CD8-positive, alpha-beta memory T cell (primary cell): Measurements from ENCODE around the gene CDC14B. TPM values are rescaled to one million over a fixed set of nuclear protein-coding genes. Genes with fewer than 3 reads are reported as not detected.
"Not testable (repeated sequence)": the region's sequence is repeated elsewhere in the genome, so short reads cannot be mapped to it uniquely, and the experiment has no call there.

Source experiments
- CTCF ChIA-PET: fragments of 350-600 bp; sonication (Branson Sonifier 250); formaldehyde crosslinking; loops from one replicate; lab custom pipeline; 2021; ENCODE audit warnings: antibody characterized with exemption; lab: Charles Lee
- POLR2A ChIA-PET: fragments of 350-600 bp; sonication (Branson Sonifier 250); formaldehyde crosslinking; loops from one replicate; lab custom pipeline; 2021; ENCODE audit warnings: antibody characterized with exemption; lab: Charles Lee
- DNase-seq, 5 donors: peaks; one replicate each; pipeline versions ENCODE4 v3.0.0 to v3.0.0-alpha.2; 2020 to 2022; ENCODE audit warnings: mixed read lengths in 1 of 5
- H3K27ac ChIP-seq: one replicate; pipeline ENCODE4 v1.7.0; 2013; ENCODE audit warnings: low read depth, mild to moderate bottlenecking, low read length, moderate library complexity
- H3K27me3 ChIP-seq: 2 replicates; pipeline ENCODE4 v1.7.0; 2013; ENCODE audit warnings: low read length, mild to moderate bottlenecking; ENCODE audit not compliant: insufficient read depth, poor library complexity, severe bottlenecking
- H3K36me3 ChIP-seq: 2 replicates; pipeline ENCODE4 v1.7.0; 2013; ENCODE audit warnings: mild to moderate bottlenecking, low read length, moderate library complexity; ENCODE audit not compliant: insufficient read depth
- H3K4me1 ChIP-seq: 2 replicates; pipeline ENCODE4 v1.7.0; 2013; ENCODE audit warnings: mild to moderate bottlenecking, low read length, moderate library complexity; ENCODE audit not compliant: insufficient read depth
- H3K4me3 ChIP-seq: 2 replicates; pipeline ENCODE4 v1.7.0; 2013; ENCODE audit warnings: mild to moderate bottlenecking, low read length
- H3K9me3 ChIP-seq: 2 replicates; pipeline ENCODE4 v1.7.0; 2013; ENCODE audit warnings: mild to moderate bottlenecking, low read length
- H3K27ac Mint-ChIP-seq, 8 donors: one replicate each; pipeline ENCODE4 v1.8.0; 2020 to 2021; ENCODE audit warnings: mixed read lengths in 8 of 8, mild to moderate bottlenecking in 6 of 8, inconsistent platforms in 3 of 8, moderate library complexity in 3 of 8
- H3K27me3 Mint-ChIP-seq, 2 donors: one replicate each; pipeline ENCODE4 v1.8.0; 2020 to 2021; ENCODE audit warnings: mixed read lengths in 2 of 2, mild to moderate bottlenecking in 1 of 2, moderate library complexity in 1 of 2
- H3K36me3 Mint-ChIP-seq, 3 donors: one replicate each; pipeline ENCODE4 v1.8.0; 2020 to 2021; ENCODE audit warnings: mixed read lengths in 3 of 3, inconsistent platforms in 1 of 3, mild to moderate bottlenecking in 1 of 3
- H3K4me1 Mint-ChIP-seq, 3 donors: one replicate each; pipeline ENCODE4 v1.8.0; 2020 to 2021; ENCODE audit warnings: mixed read lengths in 3 of 3, inconsistent platforms in 1 of 3, mild to moderate bottlenecking in 1 of 3
- H3K4me3 Mint-ChIP-seq, 7 donors: one replicate each; pipeline ENCODE4 v1.8.0; 2020 to 2021; ENCODE audit warnings: mixed read lengths in 7 of 7, mild to moderate bottlenecking in 6 of 7, moderate library complexity in 4 of 7, inconsistent platforms in 2 of 7
- H3K9me3 Mint-ChIP-seq, 5 donors: one replicate each; pipeline ENCODE4 v1.8.0; 2020 to 2022; ENCODE audit warnings: mixed read lengths in 5 of 5, mild to moderate bottlenecking in 3 of 5, moderate library complexity in 2 of 5, inconsistent platforms in 1 of 5
- polyA plus RNA-seq: library from polyadenylated mRNA; unstranded; fragments of 300-500 nt; fragmentation: Illumina TruSeq; gene quantifications from one replicate; pipeline ENCODE4 v1.2.3, GENCODE V29; 2021
- total RNA-seq, 2 experiments: library from RNA; stranded (reverse); gene quantifications; one replicate each; pipeline ENCODE4 v1.2.3, GENCODE V29; 2021

CDC14B gene
- total and polyA plus RNA-seq, 3 experiments from 2014 or later, result 4.6 to 8.2 (median 6.3) TPM

DNA sequence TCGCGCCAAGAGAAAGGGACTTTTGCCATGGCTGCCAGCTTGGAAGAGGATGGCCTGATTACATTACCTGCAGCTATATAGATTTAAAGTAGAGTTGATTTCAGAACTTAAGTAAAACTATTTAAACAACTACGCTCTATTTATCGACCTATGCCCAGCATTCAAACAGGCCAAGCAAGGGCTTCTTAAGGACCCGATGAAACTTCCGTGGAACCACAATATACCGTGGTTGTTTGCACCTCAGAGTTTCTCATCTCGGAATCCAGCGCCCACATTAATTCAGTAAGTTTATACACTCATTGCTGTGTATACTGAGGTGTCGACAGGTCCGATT is 505 bp upstream of the CDC14B start:
- Mint-ChIP-seq H3K27ac (no peak overlapping the region), H3K4me1 (peaks cover 2 to 13% (median 12%) of the 10 kb centered on the region in 3 donors), H3K4me3 (peak overlapping the region; percentile 47 to 87 (median 72)), H3K27me3 (peaks cover 28 to 60% of the 10 kb centered on the region in 2 donors), H3K9me3 (no peaks in the 10 kb centered on the region), H3K36me3 (peaks cover 0 to 4% (median 0%) of the 10 kb centered on the region in 3 donors)
- H3K27me3 ChIP-seq, result peaks cover 21% of the 10 kb centered on the region
- ChIA-PET CTCF (no interaction called here), POLR2A (no interaction called here)
- H3K4me1 ChIP-seq, result no peaks in the 10 kb centered on the region
- no peak overlapping the region for H3K27ac ChIP-seq
- no peaks in the 10 kb centered on the region for H3K36me3 ChIP-seq
- no peaks in the 10 kb centered on the region for H3K9me3 ChIP-seq
- no peak overlapping the region for H3K4me3 ChIP-seq
- DNase-seq, result no peak

DNA sequence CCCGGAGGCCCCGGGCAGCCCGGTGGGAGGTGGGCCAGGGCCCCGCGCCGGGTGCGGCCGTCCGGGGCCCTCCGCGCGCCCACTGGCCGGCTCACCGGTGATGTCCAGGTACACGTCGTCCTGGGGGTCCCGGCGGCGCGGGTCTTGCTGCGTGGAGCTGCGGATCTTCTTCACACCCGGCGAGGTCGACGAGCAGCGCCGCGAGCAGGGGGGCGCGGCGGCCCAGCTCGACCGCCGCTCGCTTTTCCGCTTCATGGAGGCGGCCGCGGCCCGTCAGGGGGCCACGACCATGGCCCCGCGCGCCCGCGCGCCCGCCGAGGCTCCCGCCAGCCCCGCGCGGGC is 548 bp downstream of the CDC14B start:
- no peak overlapping the region for H3K4me3 Mint-ChIP-seq
- no peaks in the 10 kb centered on the region for H3K4me1 ChIP-seq
- H3K36me3 Mint-ChIP-seq, result peaks cover 0 to 4% (median 0%) of the 10 kb centered on the region in 3 donors
- H3K4me3 ChIP-seq, result no peak overlapping the region
- no peaks in the 10 kb centered on the region for H3K36me3 ChIP-seq
- peaks cover 2 to 13% (median 12%) of the 10 kb centered on the region in 3 donors for H3K4me1 Mint-ChIP-seq
- no peak overlapping the region for H3K27ac Mint-ChIP-seq
- ChIA-PET POLR2A (interaction anchor here (0.8 kb wide), 1 partner anchor 160 kb away, joined by 3 read pairs; no protein-coding TSS in a partner anchor), CTCF (no interaction called here)
- H3K27me3 Mint-ChIP-seq, result peaks cover 28 to 66% of the 10 kb centered on the region in 2 donors
- H3K27ac ChIP-seq, result no peak overlapping the region
- H3K27me3 ChIP-seq, result peaks cover 21% of the 10 kb centered on the region
- no peaks in the 10 kb centered on the region for H3K9me3 Mint-ChIP-seq
- no peaks in the 10 kb centered on the region for H3K9me3 ChIP-seq
- DNase-seq, result no peak

DNA sequence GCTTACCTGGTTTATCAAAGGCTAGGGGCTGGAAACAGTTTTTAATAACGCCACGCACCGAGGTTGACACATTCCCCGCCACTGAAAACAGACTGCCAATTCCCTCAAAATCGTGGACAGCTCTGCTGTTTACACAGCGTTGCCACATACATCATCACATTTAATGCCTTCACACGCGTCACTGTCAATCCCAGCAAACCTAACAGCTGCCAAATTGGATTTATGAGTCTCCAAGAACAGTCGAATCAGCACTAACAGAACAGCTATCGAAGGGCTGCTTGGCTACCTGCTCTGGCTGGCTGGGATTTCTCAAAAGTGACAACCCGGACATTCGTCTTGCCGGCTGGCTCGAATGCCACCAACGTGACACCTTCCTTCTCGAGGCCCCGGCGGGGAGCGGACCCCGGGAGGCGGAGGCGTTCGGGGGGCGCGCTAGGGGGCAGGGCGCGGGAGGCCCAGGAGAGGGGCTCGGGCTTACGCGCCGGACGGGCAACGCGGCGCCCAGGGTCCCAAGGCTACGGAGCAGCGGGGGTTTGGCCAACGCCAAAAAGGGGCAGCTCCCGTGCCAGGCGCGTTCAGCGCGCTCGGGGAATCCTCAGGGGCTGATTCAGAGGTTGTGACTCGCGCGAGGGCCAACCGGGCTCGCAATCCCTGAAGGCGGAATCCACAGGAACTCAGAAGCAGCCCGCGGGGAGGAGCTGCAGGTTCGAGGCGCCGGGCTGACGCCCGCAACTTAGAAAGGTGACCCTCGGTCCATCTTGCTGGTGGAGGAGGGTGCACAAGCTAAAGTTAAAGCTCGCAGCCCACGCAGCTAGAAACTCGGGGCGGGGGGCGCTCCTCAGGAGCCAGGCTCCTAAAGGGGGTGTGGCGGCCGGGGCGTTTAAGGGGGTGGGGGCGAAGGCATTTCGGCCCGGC is 1.2 kb downstream of the CDC14B start:
- Histone ChIP-seq H3K27me3 (peaks cover 21% of the 10 kb centered on the region), H3K9me3 (no peaks in the 10 kb centered on the region), H3K36me3 (no peaks in the 10 kb centered on the region), H3K4me3 (no peak overlapping the region), H3K4me1 (no peaks in the 10 kb centered on the region), H3K27ac (no peak overlapping the region)
- Mint-ChIP-seq H3K9me3 (no peaks in the 10 kb centered on the region), H3K27ac (peak overlapping the region in 2 of 8 donors; percentile 0 to 12), H3K4me3 (peak overlapping the region; percentile 64 to 79 (median 70)), H3K36me3 (peaks cover 0 to 4% (median 0%) of the 10 kb centered on the region in 3 donors), H3K27me3 (peaks cover 28 to 68% of the 10 kb centered on the region in 2 donors), H3K4me1 (peaks cover 2 to 13% (median 12%) of the 10 kb centered on the region in 3 donors)
- POLR2A ChIA-PET, result interaction anchor here (0.8 kb wide), 1 partner anchor 160 kb away, joined by 3 read pairs; no protein-coding TSS in a partner anchor
- CTCF ChIA-PET, result no interaction called here
- peak in 1 of 5 donors; percentile 7 for DNase-seq

DNA sequence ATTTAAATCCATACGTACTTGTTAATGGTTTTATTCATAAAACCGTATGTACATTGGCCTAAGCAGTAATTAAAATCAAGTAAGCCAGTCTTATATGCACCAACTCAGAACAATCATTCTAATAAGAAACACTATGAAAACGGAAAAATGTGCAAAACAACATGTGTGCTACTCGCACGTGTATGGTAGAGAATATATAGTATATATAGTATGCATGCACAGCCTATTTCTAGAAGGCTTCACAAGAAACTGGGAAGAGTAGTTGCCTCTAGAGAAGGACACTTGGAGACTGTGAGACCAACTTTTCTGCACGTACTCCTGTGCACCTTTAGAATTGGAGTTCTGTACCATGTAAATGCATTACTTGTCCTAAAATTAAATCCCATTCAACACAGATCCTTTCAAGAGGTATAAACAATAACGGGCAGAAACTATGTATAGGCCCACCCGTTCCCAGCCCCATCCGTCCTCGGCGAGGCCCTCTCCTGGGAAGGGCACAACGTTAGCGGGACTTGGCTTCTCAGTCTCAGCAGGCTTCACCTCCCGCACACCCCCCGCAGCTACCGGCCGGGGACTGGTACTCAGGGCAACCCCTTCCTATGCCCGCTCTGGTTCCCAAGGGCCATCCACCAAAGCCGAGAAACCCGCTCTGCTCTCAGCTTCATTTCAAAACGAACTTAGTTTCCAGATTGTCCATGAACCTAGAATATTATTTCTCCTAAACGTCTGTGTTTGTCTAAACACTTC is 2.0 kb downstream of the CDC14B start:
- no peak for DNase-seq
- Mint-ChIP-seq H3K4me3 (peak overlapping the region; percentile 52 to 79 (median 70)), H3K36me3 (peaks cover 0 to 4% (median 0%) of the 10 kb centered on the region in 3 donors), H3K4me1 (peaks cover 2 to 13% (median 12%) of the 10 kb centered on the region in 3 donors), H3K27me3 (peaks cover 30 to 68% of the 10 kb centered on the region in 2 donors), H3K27ac (peak overlapping the region in 1 of 8 donors; percentile 0), H3K9me3 (no peaks in the 10 kb centered on the region)
- ChIA-PET POLR2A (no interaction called here), CTCF (no interaction called here)
- peaks cover 21% of the 10 kb centered on the region for H3K27me3 ChIP-seq
- no peaks in the 10 kb centered on the region for H3K4me1 ChIP-seq
- H3K9me3 ChIP-seq, result no peaks in the 10 kb centered on the region
- no peaks in the 10 kb centered on the region for H3K36me3 ChIP-seq
- no peak overlapping the region for H3K27ac ChIP-seq
- H3K4me3 ChIP-seq, result no peak overlapping the region

DNA sequence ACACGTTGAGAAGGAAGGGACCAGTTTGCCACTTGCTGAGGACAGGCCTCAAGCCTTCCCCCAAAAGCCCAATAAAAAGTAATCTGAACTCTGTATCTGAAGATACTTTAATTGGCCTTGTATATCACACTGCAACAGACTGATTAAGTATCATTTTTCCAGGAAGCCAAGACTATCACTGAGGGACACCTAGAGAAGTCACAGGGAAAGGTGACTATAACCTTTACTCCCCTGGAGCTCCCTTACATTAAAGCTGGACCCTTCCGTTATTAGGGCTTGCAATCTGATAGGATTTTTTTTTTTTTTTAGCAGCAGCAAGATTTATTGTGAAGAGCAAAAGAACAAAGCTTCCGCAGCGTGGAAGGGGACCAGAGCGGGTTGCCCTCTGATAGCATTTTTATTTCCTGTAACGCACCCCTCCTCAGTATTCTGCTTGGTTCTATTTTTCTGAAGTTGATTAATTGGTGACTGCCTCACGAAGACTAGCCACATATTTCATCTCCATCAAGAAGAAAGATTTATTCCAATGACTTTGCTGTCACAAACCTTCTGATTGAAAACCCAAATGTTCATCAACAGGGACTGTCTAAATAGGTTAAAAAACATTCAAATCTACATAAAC is 2.7 kb downstream of the CDC14B start:
- DNase-seq, result no peak
- H3K27ac ChIP-seq, result no peak overlapping the region
- ChIA-PET CTCF (interaction anchor here (0.6 kb wide), 1 partner anchor 9 kb away, joined by 3 read pairs; no protein-coding TSS in a partner anchor), POLR2A (no interaction called here)
- H3K27me3 Mint-ChIP-seq, result peaks cover 29 to 69% of the 10 kb centered on the region in 2 donors
- peaks cover 2 to 13% (median 12%) of the 10 kb centered on the region in 3 donors for H3K4me1 Mint-ChIP-seq
- peaks cover 25% of the 10 kb centered on the region for H3K27me3 ChIP-seq
- H3K9me3 Mint-ChIP-seq, result no peaks in the 10 kb centered on the region
- peak overlapping the region in 3 of 7 donors; percentile 70 to 78 (median 77) for H3K4me3 Mint-ChIP-seq
- H3K27ac Mint-ChIP-seq, result no peak overlapping the region
- no peaks in the 10 kb centered on the region for H3K36me3 ChIP-seq
- peaks cover 0 to 4% (median 0%) of the 10 kb centered on the region in 3 donors for H3K36me3 Mint-ChIP-seq
- H3K9me3 ChIP-seq, result no peaks in the 10 kb centered on the region
- H3K4me3 ChIP-seq, result no peak overlapping the region
- H3K4me1 ChIP-seq, result no peaks in the 10 kb centered on the region

DNA sequence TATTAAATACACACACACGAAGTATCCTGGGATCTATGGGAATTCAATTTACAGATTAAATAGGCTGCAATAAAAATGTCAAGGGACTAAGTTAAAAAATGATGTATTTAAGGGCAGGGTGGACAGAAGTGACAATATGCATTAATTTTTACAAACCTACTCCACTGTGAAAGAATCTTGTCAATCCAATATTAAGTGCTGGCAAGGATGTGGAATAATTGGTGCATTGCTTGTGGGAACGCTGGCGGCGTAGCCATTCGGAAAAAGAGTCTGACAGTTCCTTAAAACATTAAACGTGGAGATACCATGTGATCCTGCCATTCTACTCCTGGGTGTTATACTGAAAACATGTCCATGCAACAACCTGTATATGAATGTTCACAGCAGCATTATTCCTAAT is 4.2 kb downstream of the CDC14B start:
- no peaks in the 10 kb centered on the region for H3K36me3 ChIP-seq
- ChIA-PET CTCF (no interaction called here), POLR2A (no interaction called here)
- Mint-ChIP-seq H3K27ac (no peak overlapping the region), H3K4me3 (no peak overlapping the region), H3K27me3 (peaks cover 24 to 68% of the 10 kb centered on the region in 2 donors), H3K36me3 (peaks cover 0 to 3% (median 0%) of the 10 kb centered on the region in 3 donors), H3K4me1 (peaks cover 2 to 13% (median 12%) of the 10 kb centered on the region in 3 donors), H3K9me3 (no peaks in the 10 kb centered on the region)
- no peaks in the 10 kb centered on the region for H3K9me3 ChIP-seq
- H3K27me3 ChIP-seq, result peaks cover 23% of the 10 kb centered on the region
- no peak for DNase-seq
- no peak overlapping the region for H3K27ac ChIP-seq
- H3K4me3 ChIP-seq, result no peak overlapping the region
- no peaks in the 10 kb centered on the region for H3K4me1 ChIP-seq

DNA sequence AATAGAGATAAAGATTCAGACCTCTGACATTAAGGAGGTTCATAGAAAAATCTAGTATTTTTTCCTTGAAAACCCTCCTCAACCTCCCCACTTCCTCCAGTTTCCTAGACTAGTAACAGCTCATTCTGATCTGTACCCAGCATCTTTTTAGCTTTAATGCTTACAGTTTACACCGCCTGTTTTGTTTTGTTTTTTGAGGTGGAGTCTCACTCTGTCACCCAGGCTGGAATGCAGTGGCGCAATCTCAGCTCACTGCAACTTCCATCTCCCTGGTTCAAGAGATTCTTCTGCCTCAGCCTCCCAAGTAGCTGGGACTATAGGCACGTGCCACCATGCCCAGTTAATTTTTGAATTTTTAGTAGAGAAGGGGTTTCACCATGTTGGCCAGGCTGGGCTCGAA is 5.0 kb downstream of the CDC14B start:
- H3K4me1 Mint-ChIP-seq, H3K36me3 Mint-ChIP-seq, H3K27ac ChIP-seq, H3K36me3 ChIP-seq, CTCF ChIA-PET, DNase-seq, H3K27ac Mint-ChIP-seq, H3K9me3 ChIP-seq, H3K4me3 ChIP-seq, H3K4me1 ChIP-seq, H3K9me3 Mint-ChIP-seq, H3K4me3 Mint-ChIP-seq: not testable (repeated sequence)
- peaks cover 15% of the 10 kb centered on the region for H3K27me3 ChIP-seq
- H3K27me3 Mint-ChIP-seq, result peaks cover 22 to 65% of the 10 kb centered on the region in 2 donors
- POLR2A ChIA-PET, result interaction anchor here (0.5 kb wide), 1 partner anchor 531 kb away, joined by 3 read pairs; no protein-coding TSS in a partner anchor
